GM12873 (cell line): ENCODE measurements around the gene NUDT9.

Experiments
- TF ChIP-seq, protein P1 (sequence below): IDR thresholded peaks from 2 replicates; pipeline ENCODE4 v1.5.1; 2012; ENCODE audit warnings: low read depth, mild to moderate bottlenecking, moderate library complexity, low read length, control low read depth; ENCODE audit not compliant: insufficient read depth; ENCODE audit errors: missing control alignments

The NUDT9 gene

DNA sequence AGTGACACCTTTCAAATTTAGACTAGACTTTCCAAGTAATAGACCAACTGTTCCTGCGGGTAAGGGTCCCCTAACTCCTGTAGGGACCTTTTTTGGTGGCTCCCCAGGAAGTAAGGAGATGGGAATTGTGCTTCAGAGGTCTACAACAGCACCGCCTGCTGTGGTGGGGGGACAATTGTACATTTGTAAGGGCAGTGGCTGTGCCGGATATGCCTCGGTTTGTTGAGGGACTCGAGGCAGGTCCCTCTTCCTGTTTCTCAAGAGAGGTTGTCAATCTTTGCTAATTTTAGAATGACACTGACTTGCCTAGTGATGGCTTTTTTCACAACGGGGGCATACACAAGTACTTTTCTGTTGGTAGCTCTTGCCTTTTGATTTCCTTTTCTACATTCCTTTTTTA, 15.9 kb upstream of the NUDT9 start:
- TF ChIP-seq, protein P1, sequence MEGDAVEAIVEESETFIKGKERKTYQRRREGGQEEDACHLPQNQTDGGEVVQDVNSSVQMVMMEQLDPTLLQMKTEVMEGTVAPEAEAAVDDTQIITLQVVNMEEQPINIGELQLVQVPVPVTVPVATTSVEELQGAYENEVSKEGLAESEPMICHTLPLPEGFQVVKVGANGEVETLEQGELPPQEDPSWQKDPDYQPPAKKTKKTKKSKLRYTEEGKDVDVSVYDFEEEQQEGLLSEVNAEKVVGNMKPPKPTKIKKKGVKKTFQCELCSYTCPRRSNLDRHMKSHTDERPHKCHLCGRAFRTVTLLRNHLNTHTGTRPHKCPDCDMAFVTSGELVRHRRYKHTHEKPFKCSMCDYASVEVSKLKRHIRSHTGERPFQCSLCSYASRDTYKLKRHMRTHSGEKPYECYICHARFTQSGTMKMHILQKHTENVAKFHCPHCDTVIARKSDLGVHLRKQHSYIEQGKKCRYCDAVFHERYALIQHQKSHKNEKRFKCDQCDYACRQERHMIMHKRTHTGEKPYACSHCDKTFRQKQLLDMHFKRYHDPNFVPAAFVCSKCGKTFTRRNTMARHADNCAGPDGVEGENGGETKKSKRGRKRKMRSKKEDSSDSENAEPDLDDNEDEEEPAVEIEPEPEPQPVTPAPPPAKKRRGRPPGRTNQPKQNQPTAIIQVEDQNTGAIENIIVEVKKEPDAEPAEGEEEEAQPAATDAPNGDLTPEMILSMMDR = no peak

DNA sequence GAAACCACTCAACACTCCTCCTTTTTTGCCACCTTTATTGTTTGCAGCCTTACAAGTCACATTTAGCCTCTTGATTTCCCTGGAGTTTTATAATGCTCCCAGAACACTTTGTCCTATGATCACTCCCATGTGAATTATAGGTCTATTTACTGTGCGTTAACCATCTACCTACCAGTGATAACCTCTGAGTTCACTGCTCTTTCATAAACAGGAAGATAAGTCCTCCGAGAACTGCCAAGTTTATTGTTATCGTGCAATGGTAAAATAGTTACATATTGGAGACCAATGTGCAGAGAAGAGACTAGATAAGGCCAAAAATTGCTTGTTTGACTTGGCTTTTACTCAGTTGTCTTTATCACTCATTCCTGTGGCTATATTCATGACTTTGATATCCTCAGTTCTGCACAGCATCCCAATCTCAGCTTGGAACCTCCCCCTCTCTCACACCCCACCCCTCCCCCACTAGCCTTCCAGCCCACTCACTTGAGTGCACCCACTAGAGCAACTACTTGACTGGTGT, 12.9 kb upstream of the NUDT9 start:
- TF ChIP-seq, protein P1 = no peak

DNA sequence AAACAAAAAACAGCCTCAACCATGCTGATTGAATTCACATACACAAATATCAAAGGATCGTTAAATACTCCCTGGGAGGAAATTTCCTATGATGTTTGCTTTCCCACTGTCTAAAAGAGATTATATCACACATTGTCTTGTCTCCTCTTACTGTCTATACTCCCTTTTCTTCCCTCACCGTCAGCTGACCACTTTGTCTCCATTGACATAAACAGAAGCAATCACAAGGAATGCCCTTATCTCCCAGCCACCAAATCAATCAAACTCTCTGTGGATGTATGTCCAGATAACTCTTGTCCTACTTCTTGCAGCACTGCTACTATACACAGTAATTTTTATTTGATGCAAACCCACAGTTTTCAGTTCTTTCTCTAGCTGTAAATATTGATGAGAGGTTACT, 12.2 kb upstream of the NUDT9 start:
- TF ChIP-seq, protein P1 = no peak

DNA sequence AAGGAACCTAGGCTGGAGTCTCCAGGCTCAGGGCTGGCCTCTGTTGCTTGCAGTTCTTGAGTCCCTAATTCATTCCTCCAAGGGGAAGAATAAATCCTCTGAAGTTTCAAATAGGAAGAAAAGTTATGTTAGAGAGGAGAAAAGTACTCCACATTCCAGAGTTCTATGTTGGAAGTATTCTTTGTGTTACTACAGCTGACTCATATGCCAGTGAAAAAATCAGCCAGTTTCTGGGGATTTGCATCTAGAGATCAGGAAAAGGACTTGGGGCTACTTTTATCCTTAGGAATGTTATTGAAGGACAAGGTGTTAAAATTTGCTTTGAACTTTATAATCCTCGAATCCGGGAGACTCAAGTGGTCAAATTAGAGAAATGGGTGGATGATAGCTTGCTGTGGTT, 11.7 kb upstream of the NUDT9 start:
- TF ChIP-seq, protein P1 = no peak

DNA sequence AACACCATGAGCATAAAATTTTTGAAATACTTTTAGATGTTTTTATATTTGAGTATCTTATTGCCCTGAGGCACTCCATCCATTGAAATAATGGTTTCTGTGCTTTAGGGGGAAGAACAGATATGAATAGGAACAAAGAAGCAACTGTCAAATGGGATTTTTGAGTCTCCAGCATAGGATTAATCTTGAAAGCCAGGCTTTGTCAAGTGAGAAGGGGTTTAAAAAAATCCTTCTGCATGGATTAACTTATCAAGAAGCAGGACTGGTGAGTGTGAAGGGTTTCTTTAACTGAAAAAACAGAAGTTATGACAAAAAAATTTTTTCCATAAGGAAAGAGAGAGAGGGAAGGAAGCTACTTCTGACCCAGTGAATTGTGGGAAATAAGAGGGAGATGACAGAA, 7.6 kb upstream of the NUDT9 start:
- TF ChIP-seq, protein P1 = no peak

DNA sequence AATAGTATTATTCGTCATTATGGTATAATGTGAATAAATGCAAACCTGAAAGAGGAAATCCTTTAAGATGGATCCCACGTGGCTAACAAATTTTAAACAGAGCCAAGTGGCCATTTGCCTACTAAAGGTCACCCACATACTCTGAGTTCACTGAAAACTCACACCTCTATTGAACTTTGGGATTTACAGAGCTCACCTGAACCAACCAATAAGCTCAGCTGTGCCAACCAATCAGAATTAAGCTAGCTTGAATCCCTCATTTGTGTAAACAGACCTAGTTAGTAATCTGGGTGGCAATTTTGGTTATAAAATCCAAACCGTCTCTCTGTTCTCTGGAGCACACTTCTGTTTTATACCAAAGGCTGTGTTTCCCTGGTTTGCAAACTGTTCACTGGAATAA, 5.4 kb upstream of the NUDT9 start:
- TF ChIP-seq, protein P1 = no peak

DNA sequence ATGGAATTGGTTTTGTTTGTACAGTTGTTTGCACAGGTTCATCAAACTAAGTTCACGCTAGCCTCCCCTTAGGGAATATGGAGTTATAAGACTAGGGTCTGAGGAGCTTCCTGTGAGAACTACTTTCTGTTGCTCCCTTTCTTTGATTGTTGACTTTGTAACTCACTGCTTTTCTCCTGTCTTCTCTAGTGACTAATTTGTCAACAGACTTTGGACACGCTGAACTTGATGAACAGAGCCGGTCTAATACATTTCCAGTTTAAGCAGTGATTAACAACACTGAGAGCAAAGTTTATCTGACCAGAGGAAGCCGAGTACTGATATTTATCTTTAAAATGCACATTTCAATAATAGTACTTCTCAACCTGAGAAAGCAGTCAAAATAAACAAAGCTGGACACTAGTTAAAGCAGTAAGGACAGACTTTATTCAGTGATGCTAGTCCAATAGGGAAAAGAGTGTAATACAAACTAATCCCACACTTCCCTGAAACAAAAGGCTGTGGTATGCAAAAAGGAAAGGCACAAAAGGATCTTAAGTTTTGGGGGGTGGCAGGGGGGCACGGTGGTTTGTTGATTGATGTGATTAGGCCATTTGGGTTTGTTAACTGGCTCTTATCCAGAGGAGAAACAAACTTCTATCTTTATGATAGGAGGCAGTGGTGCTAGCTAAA, 2.7 kb upstream of the NUDT9 start:
- TF ChIP-seq, protein P1 = no peak
